CD4-positive, alpha-beta memory T cell (primary cell): ENCODE data around the gene KRTAP26-1. TPM values are rescaled to one million over a fixed set of nuclear protein-coding genes. Genes with fewer than 3 reads are reported as not detected.

Experiments
- CTCF ChIA-PET: fragments of 350-600 bp; sonication (Branson Sonifier 250); formaldehyde crosslinking; loops from one replicate; lab custom pipeline; 2021; ENCODE audit warnings: inconsistent platforms; ENCODE audit not compliant: partially characterized antibody; lab: Charles Lee
- POLR2A ChIA-PET: fragments of 350-600 bp; sonication (Branson Sonifier 250); formaldehyde crosslinking; loops from one replicate; lab custom pipeline; 2021; ENCODE audit not compliant: partially characterized antibody; lab: Charles Lee
- DNase-seq, 5 donors: peaks; one replicate each; pipeline versions ENCODE4 v3.0.0 to v3.0.0-alpha.2; 2020 to 2022; ENCODE audit warnings: mixed read lengths in 1 of 5
- H3K27ac ChIP-seq: one replicate; pipeline ENCODE4 v1.7.0; 2013; ENCODE audit warnings: low read depth, low read length
- H3K27me3 ChIP-seq: 2 replicates; pipeline ENCODE4 v1.7.0; 2013; ENCODE audit warnings: mild to moderate bottlenecking, low read length, moderate library complexity; ENCODE audit not compliant: insufficient read depth
- H3K36me3 ChIP-seq: 2 replicates; pipeline ENCODE4 v1.7.0; 2013; ENCODE audit warnings: mild to moderate bottlenecking, low read length, moderate library complexity; ENCODE audit not compliant: insufficient read depth
- H3K4me1 ChIP-seq: 2 replicates; pipeline ENCODE4 v1.7.0; 2013; ENCODE audit warnings: mild to moderate bottlenecking, low read length, moderate library complexity; ENCODE audit not compliant: insufficient read depth
- H3K4me3 ChIP-seq, 2 donors: one replicate each; pipeline ENCODE4 v1.7.0; 2013; ENCODE audit warnings: low read length in 2 of 2, mild to moderate bottlenecking in 1 of 2
- H3K9me3 ChIP-seq, 2 donors: one replicate each; pipeline ENCODE4 v1.7.0; 2013; ENCODE audit warnings: low read length in 2 of 2, control low read depth in 1 of 2; ENCODE audit not compliant: control insufficient read depth in 1 of 2
- H3K27ac Mint-ChIP-seq, 7 donors: one replicate each; pipeline ENCODE4 v1.8.0; 2020 to 2021; ENCODE audit warnings: mixed read lengths in 7 of 7, mild to moderate bottlenecking in 6 of 7, inconsistent platforms in 3 of 7, moderate library complexity in 3 of 7
- H3K27me3 Mint-ChIP-seq, 2 donors: one replicate each; pipeline ENCODE4 v1.8.0; 2020 to 2021; ENCODE audit warnings: mixed read lengths in 2 of 2
- H3K36me3 Mint-ChIP-seq, 2 donors: one replicate each; pipeline ENCODE4 v1.8.0; 2020 to 2021; ENCODE audit warnings: mixed read lengths in 2 of 2, inconsistent platforms in 1 of 2, mild to moderate bottlenecking in 1 of 2
- H3K4me1 Mint-ChIP-seq, 4 donors: one replicate each; pipeline ENCODE4 v1.8.0; 2020 to 2021; ENCODE audit warnings: mixed read lengths in 4 of 4, mild to moderate bottlenecking in 1 of 4
- H3K4me3 Mint-ChIP-seq, 8 donors: one replicate each; pipeline ENCODE4 v1.8.0; 2020 to 2021; ENCODE audit warnings: mixed read lengths in 8 of 8, mild to moderate bottlenecking in 7 of 8, moderate library complexity in 6 of 8, inconsistent platforms in 3 of 8
- H3K9me3 Mint-ChIP-seq, 8 donors: one replicate each; pipeline ENCODE4 v1.8.0; 2020 to 2021; ENCODE audit warnings: mixed read lengths in 8 of 8, mild to moderate bottlenecking in 5 of 8, inconsistent platforms in 3 of 8, moderate library complexity in 1 of 8
- intact Hi-C: fragments of 100-400 bp; cut with micrococcal nuclease; formaldehyde crosslinking; loops from one replicate; pipeline ENCODE4 v1.15.1; 2023
- polyA plus RNA-seq, 2 donors: library from polyadenylated mRNA; unstranded; fragments of 300-500 nt; fragmentation: Illumina TruSeq; gene quantifications; one replicate each; pipeline ENCODE4 v1.2.3, GENCODE V29; 2021
- total RNA-seq, 2 experiments: library from RNA; stranded (reverse); gene quantifications; one replicate each; pipeline ENCODE4 v1.2.3, GENCODE V29; 2021

KRTAP26-1 gene
- total and polyA plus RNA-seq, 4 experiments from 2014 or later = not detected

- no peak overlapping the region for H3K4me3 Mint-ChIP-seq
- H3K4me1 ChIP-seq = no peaks in the 10 kb centered on the region
- no peak overlapping the region for H3K27ac Mint-ChIP-seq
- no peaks in the 10 kb centered on the region for H3K36me3 ChIP-seq
- H3K36me3 Mint-ChIP-seq = no peaks in the 10 kb centered on the region
- peaks cover 0 to 25% (median 14%) of the 10 kb centered on the region in 8 donors for H3K9me3 Mint-ChIP-seq
- intact Hi-C loops = no loop called here
- H3K27me3 ChIP-seq = no peaks in the 10 kb centered on the region
- H3K27ac ChIP-seq = no peak overlapping the region
- no peaks in the 10 kb centered on the region for H3K27me3 Mint-ChIP-seq
- no peak for DNase-seq
- no peak overlapping the region for H3K4me3 ChIP-seq
- no peaks in the 10 kb centered on the region for H3K4me1 Mint-ChIP-seq
- no peaks in the 10 kb centered on the region for H3K9me3 ChIP-seq
- CTCF ChIA-PET = interaction anchor here (1.1 kb wide), 1 partner anchor 10 kb away, joined by 3 read pairs; no protein-coding TSS in a partner anchor
- POLR2A ChIA-PET = no interaction called here
Observed at GRCh38 chr21:30329203-30329875, 9.2 kb upstream of the KRTAP26-1 start.

DNA sequence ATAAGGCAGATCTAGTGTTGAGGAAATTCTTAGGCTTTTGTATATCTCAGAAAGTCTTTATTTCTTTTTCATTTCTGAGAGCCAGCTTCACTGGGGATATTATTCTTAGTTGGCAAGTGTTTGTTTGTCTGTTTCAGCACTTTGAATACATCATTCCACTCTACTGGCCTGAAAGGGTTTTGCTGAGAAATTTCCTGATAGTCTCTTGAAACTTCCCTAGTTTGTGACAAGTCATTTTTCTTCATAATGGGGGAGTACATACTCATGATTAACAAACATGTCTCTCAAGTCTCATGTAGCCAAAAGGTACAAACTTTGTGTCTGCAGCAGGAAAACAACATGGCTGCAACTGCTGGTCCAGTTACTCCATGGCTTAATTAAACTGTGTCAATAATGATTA is 6.3 kb upstream of the KRTAP26-1 start:
- H3K27ac ChIP-seq = no peak overlapping the region
- no peaks in the 10 kb centered on the region for H3K4me1 Mint-ChIP-seq
- H3K4me3 Mint-ChIP-seq = no peak overlapping the region
- no peaks in the 10 kb centered on the region for H3K27me3 ChIP-seq
- no peaks in the 10 kb centered on the region for H3K36me3 Mint-ChIP-seq
- CTCF ChIA-PET = no interaction called here
- H3K9me3 Mint-ChIP-seq = peaks cover 0 to 25% (median 14%) of the 10 kb centered on the region in 8 donors
- no peak for DNase-seq
- H3K4me3 ChIP-seq = no peak overlapping the region
- POLR2A ChIA-PET = no interaction called here
- no peaks in the 10 kb centered on the region for H3K36me3 ChIP-seq
- no peaks in the 10 kb centered on the region for H3K9me3 ChIP-seq
- intact Hi-C loops = no loop called here
- no peak overlapping the region for H3K27ac Mint-ChIP-seq
- no peaks in the 10 kb centered on the region for H3K27me3 Mint-ChIP-seq
- H3K4me1 ChIP-seq = no peaks in the 10 kb centered on the region

GRCh38 chr21:30315701-30316100 is 4.4 kb downstream of the KRTAP26-1 start:
- POLR2A ChIA-PET = interaction anchor here (0.5 kb wide), 1 partner anchor 29 kb away, joined by 3 read pairs; no protein-coding TSS in a partner anchor
- Mint-ChIP-seq H3K27ac (no peak overlapping the region), H3K4me3 (no peak overlapping the region), H3K9me3 (peaks cover 0 to 2% (median 0%) of the 10 kb centered on the region in 8 donors), H3K36me3 (no peaks in the 10 kb centered on the region), H3K27me3 (no peaks in the 10 kb centered on the region), H3K4me1 (no peaks in the 10 kb centered on the region)
- no peaks in the 10 kb centered on the region for H3K4me1 ChIP-seq
- H3K36me3 ChIP-seq = no peaks in the 10 kb centered on the region
- CTCF ChIA-PET = no interaction called here
- no peak for DNase-seq
- H3K9me3 ChIP-seq = no peaks in the 10 kb centered on the region
- no peaks in the 10 kb centered on the region for H3K27me3 ChIP-seq
- no peak overlapping the region for H3K4me3 ChIP-seq
- intact Hi-C loops = no loop called here
- H3K27ac ChIP-seq = no peak overlapping the region

GRCh38 chr21:30306884-30307283 is 13.2 kb downstream of the KRTAP26-1 start:
- no peak overlapping the region for H3K4me3 Mint-ChIP-seq
- H3K27ac Mint-ChIP-seq = no peak overlapping the region
- H3K27me3 Mint-ChIP-seq = peaks cover 0 to 1% of the 10 kb centered on the region in 2 donors
- no peaks in the 10 kb centered on the region for H3K36me3 Mint-ChIP-seq
- no peaks in the 10 kb centered on the region for H3K4me1 ChIP-seq
- CTCF ChIA-PET = no interaction called here
- H3K27me3 ChIP-seq = no peaks in the 10 kb centered on the region
- POLR2A ChIA-PET = no interaction called here
- H3K4me1 Mint-ChIP-seq = no peaks in the 10 kb centered on the region
- H3K9me3 Mint-ChIP-seq = peaks cover 0 to 6% (median 0%) of the 10 kb centered on the region in 8 donors
- no peaks in the 10 kb centered on the region for H3K9me3 ChIP-seq
- intact Hi-C loops = no loop called here
- H3K27ac ChIP-seq = no peak overlapping the region
- no peak overlapping the region for H3K4me3 ChIP-seq
- H3K36me3 ChIP-seq = no peaks in the 10 kb centered on the region
- DNase-seq = no peak

GRCh38 chr21:30305136-30305535 is 15.0 kb downstream of the KRTAP26-1 start:
- no peaks in the 10 kb centered on the region for H3K36me3 Mint-ChIP-seq
- CTCF ChIA-PET = no interaction called here
- Histone ChIP-seq H3K27me3 (no peaks in the 10 kb centered on the region), H3K36me3 (no peaks in the 10 kb centered on the region), H3K4me1 (no peaks in the 10 kb centered on the region), H3K4me3 (no peak overlapping the region), H3K27ac (no peak overlapping the region), H3K9me3 (no peaks in the 10 kb centered on the region)
- POLR2A ChIA-PET = no interaction called here
- no peak for DNase-seq
- no peak overlapping the region for H3K4me3 Mint-ChIP-seq
- intact Hi-C loops = no loop called here
- H3K4me1 Mint-ChIP-seq = no peaks in the 10 kb centered on the region
- peaks cover 0 to 13% (median under 1%) of the 10 kb centered on the region in 8 donors for H3K9me3 Mint-ChIP-seq
- H3K27ac Mint-ChIP-seq = no peak overlapping the region
- peaks cover 0 to 1% of the 10 kb centered on the region in 2 donors for H3K27me3 Mint-ChIP-seq

- H3K4me1 ChIP-seq = no peaks in the 10 kb centered on the region
- no peak for DNase-seq
- H3K4me3 Mint-ChIP-seq = no peak within 1 kb of the TSS
- no peak within 1 kb of the TSS for H3K4me3 ChIP-seq
- no peaks in the 10 kb centered on the region for H3K4me1 Mint-ChIP-seq
- CTCF ChIA-PET = no interaction called here
- no peak within 1 kb of the TSS for H3K27ac ChIP-seq
- no peaks in the 10 kb centered on the region for H3K27me3 ChIP-seq
- H3K36me3 ChIP-seq = no peaks in the 10 kb centered on the region
- no peak within 1 kb of the TSS for H3K27ac Mint-ChIP-seq
- H3K9me3 Mint-ChIP-seq = peaks cover 0 to 3% (median 0%) of the 10 kb centered on the region in 8 donors
- H3K36me3 Mint-ChIP-seq = no peaks in the 10 kb centered on the region
- H3K27me3 Mint-ChIP-seq = peaks cover 0 to 1% of the 10 kb centered on the region in 2 donors
- intact Hi-C loops = no loop called here
- POLR2A ChIA-PET = no interaction called here
- H3K9me3 ChIP-seq = no peaks in the 10 kb centered on the region
Observed at GRCh38 chr21:30289215-30289614, 30.9 kb downstream of the KRTAP26-1 start, which contains the start of gene KRTAP25-1. TSS of gene KRTAP25-1 (minus strand) at chr21:30289514. CDS start at chr21:30289490, 24 bp downstream.

- H3K9me3 Mint-ChIP-seq = peaks cover 0 to 1% (median 0%) of the 10 kb centered on the region in 8 donors
- Histone ChIP-seq H3K27ac (no peak within 1 kb of the TSS), H3K4me3 (no peak within 1 kb of the TSS), H3K9me3 (no peaks in the 10 kb centered on the region), H3K36me3 (no peaks in the 10 kb centered on the region), H3K27me3 (no peaks in the 10 kb centered on the region), H3K4me1 (no peaks in the 10 kb centered on the region)
- H3K4me1 Mint-ChIP-seq = no peaks in the 10 kb centered on the region
- no peak for DNase-seq
- H3K27ac Mint-ChIP-seq = no peak within 1 kb of the TSS
- H3K4me3 Mint-ChIP-seq = no peak within 1 kb of the TSS
- H3K36me3 Mint-ChIP-seq = no peaks in the 10 kb centered on the region
- POLR2A ChIA-PET = no interaction called here
- peaks cover 0 to 1% of the 10 kb centered on the region in 2 donors for H3K27me3 Mint-ChIP-seq
- intact Hi-C loops = no loop called here
- CTCF ChIA-PET = no interaction called here
Observed at GRCh38 chr21:30282850-30283249, 37.3 kb downstream of the KRTAP26-1 start, which contains the start of gene KRTAP24-1. TSS of gene KRTAP24-1 (minus strand) at chr21:30282950. CDS start at chr21:30282932, 18 bp downstream.
